KMS-11 (cell line): ENCODE data around the gene DNAJB1.
A peak's percentile ranks its signal among the peaks of the same experiment; 100 is the strongest.

Source experiments
- H2AFZ ChIP-seq: fragments of 200-600 bp; sonication (generic); 2 replicates; pipeline ENCODE4 v1.6.1; 2016; ENCODE audit warnings: antibody characterized with exemption, mixed run types, low read depth
- H3K27ac ChIP-seq: fragments of 200-600 bp; sonication (generic); 2 replicates; pipeline ENCODE4 v1.6.1; 2016; ENCODE audit warnings: mild to moderate bottlenecking, mixed run types
- H3K27me3 ChIP-seq: fragments of 200-600 bp; sonication (generic); 2 replicates; pipeline ENCODE4 v1.6.1; 2017; ENCODE audit warnings: mild to moderate bottlenecking, low read depth, mixed run types, moderate library complexity; ENCODE audit not compliant: insufficient read depth
- H3K36me3 ChIP-seq: fragments of 200-600 bp; sonication (generic); 2 replicates; pipeline ENCODE4 v1.6.1; 2017; ENCODE audit warnings: mild to moderate bottlenecking, mixed run types; ENCODE audit not compliant: insufficient read depth
- H3K4me1 ChIP-seq: fragments of 200-600 bp; sonication (generic); 2 replicates; pipeline ENCODE4 v1.6.1; 2016; ENCODE audit warnings: mild to moderate bottlenecking, low read depth, mixed run types; ENCODE audit not compliant: poor library complexity, severe bottlenecking
- H3K4me2 ChIP-seq: fragments of 200-600 bp; sonication (generic); 2 replicates; pipeline ENCODE4 v1.7.0; 2016; ENCODE audit warnings: mild to moderate bottlenecking, mixed run types
- H3K4me3 ChIP-seq: fragments of 200-600 bp; sonication (generic); IDR thresholded peaks from 2 replicates; pipeline ENCODE4 v1.6.1; 2017; ENCODE audit warnings: low read depth, low read length, mixed read lengths; ENCODE audit not compliant: insufficient read depth
- H3K79me2 ChIP-seq: fragments of 200-600 bp; sonication (generic); 2 replicates; pipeline ENCODE4 v1.6.1; 2016; ENCODE audit warnings: low read depth, mixed run types; ENCODE audit not compliant: insufficient read depth
- H3K9ac ChIP-seq: fragments of 200-600 bp; sonication (generic); 2 replicates; pipeline ENCODE4 v1.6.1; 2016; ENCODE audit warnings: mild to moderate bottlenecking, mixed run types
- H4K20me1 ChIP-seq: fragments of 200-600 bp; sonication (generic); 2 replicates; pipeline ENCODE4 v1.6.1; 2016; ENCODE audit warnings: mild to moderate bottlenecking, mixed run types; ENCODE audit not compliant: insufficient read depth
- TF ChIP-seq, protein P1 (sequence below): fragments of 200-600 bp; sonication (generic); conservative IDR thresholded peaks from 2 replicates; pipeline ENCODE4 v1.6.1; 2017; ENCODE audit warnings: low read depth, mild to moderate bottlenecking, antibody characterized with exemption, low read length, moderate library complexity, mixed read lengths

The DNAJB1 gene

DNA sequence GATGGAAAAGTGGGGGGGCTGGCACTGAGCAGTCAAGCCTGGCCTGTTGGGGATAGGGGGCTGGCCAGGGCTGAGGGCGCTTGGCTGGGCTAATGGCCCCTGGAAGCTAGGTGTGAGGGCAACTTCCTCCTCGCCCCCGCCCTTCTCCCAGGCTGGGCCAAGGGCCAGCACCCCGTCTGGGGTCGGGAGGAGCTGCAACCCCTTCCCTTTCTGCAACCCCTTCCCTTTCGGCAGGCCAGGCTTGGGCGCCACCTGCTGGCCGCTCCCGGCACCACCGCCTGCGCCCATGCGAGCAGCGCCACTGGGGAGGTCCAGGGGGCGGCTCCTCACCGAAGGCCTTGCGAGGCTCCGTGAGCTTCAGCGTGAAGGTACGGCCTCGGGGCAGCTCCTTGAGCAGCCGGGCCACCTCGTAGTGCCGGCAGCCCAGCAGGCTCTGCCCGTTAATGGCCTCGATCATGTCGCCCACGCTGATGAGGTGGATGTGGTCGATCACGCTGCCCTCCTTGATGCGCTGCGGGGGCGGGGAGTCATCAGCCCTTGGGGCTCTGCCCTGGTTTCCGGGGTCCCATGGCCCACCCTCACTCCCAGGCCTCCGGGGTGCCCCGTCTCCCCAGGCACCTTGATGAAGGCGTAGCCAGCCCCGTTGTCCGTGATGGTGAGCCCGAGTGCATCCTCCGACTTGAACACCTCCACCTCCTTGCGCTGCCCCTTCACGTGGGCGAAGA is 38.1 kb downstream of the DNAJB1 start:
- H3K27me3 ChIP-seq = no peaks in the 10 kb centered on the region
- H3K36me3 ChIP-seq = no peaks in the 10 kb centered on the region
- no peaks in the 10 kb centered on the region for H3K79me2 ChIP-seq
- no peaks in the 10 kb centered on the region for H3K4me1 ChIP-seq
- H3K4me2 ChIP-seq = no peak overlapping the region
- no peak overlapping the region for H3K9ac ChIP-seq
- TF ChIP-seq, protein P1, sequence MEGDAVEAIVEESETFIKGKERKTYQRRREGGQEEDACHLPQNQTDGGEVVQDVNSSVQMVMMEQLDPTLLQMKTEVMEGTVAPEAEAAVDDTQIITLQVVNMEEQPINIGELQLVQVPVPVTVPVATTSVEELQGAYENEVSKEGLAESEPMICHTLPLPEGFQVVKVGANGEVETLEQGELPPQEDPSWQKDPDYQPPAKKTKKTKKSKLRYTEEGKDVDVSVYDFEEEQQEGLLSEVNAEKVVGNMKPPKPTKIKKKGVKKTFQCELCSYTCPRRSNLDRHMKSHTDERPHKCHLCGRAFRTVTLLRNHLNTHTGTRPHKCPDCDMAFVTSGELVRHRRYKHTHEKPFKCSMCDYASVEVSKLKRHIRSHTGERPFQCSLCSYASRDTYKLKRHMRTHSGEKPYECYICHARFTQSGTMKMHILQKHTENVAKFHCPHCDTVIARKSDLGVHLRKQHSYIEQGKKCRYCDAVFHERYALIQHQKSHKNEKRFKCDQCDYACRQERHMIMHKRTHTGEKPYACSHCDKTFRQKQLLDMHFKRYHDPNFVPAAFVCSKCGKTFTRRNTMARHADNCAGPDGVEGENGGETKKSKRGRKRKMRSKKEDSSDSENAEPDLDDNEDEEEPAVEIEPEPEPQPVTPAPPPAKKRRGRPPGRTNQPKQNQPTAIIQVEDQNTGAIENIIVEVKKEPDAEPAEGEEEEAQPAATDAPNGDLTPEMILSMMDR = peak; percentile 68
- H3K4me3 ChIP-seq = no peak overlapping the region
- H2AFZ ChIP-seq = no peak overlapping the region
- no peaks in the 10 kb centered on the region for H4K20me1 ChIP-seq
- no peak overlapping the region for H3K27ac ChIP-seq

DNA sequence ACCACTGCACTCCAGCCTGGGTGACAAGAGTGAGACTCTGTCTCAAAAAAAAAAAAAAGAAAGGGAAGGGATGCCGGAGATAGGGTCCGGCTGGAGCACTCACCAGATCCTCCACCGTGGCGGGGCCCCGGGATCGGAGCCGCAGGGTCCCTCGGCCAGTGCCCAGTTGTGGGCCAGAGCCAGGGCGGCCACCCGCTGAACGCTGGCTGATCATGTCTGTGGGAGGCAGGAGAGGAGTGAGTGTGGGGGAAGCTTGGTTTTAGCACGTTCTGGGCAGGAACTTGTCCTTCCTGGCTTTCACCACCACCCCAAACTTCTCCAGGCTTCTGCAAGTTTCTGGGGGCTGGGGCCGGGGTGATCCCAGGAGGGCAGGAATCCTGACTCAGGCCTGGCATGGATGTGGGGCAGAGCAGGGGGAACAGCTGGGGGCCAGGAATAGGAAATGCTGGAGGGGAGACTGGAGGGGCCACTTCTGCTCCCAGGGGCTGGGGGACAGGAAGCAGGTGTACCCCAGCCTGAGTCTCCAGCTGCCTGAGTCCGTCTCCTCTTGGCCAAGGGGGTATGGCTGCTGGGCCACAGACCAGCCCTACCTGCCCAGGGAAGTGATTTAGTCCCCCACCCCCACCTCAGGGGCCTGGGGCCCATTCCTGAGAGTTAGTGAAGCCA is 38.8 kb downstream of the DNAJB1 start:
- Histone ChIP-seq H3K9ac (no peak overlapping the region), H2AFZ (no peak overlapping the region), H3K4me1 (no peaks in the 10 kb centered on the region), H4K20me1 (no peaks in the 10 kb centered on the region), H3K27me3 (no peaks in the 10 kb centered on the region), H3K27ac (no peak overlapping the region), H3K4me3 (no peak overlapping the region), H3K36me3 (no peaks in the 10 kb centered on the region), H3K79me2 (no peaks in the 10 kb centered on the region), H3K4me2 (no peak overlapping the region)
- TF ChIP-seq, protein P1 = no peak

DNA sequence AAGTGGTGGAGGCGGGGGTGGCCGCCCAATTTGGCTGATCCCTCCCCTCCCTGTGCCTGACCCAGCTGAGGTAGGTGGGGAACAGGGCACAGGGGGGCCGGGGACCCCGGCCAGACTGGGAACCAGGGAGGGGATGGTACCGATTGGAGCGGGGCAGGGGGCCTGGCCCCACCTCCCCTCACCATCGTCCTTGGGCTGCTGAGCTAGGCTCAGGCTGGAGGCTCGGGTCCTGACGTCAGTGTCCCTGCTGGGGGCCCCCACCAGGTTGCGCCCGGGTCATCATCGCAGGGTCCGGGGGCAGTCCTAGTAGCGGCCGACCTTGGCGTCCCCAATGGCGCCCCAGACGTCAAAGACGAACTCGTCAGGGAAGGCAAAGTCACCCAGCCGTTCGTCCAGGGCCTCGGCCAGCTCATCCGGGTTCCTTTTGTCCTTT is 40.1 kb downstream of the DNAJB1 start:
- Histone ChIP-seq H3K36me3 (no peaks in the 10 kb centered on the region), H3K4me2 (no peak overlapping the region), H3K4me3 (no peak overlapping the region), H4K20me1 (no peaks in the 10 kb centered on the region), H3K27me3 (no peaks in the 10 kb centered on the region), H3K4me1 (no peaks in the 10 kb centered on the region), H3K9ac (no peak overlapping the region), H2AFZ (no peak overlapping the region), H3K27ac (no peak overlapping the region), H3K79me2 (no peaks in the 10 kb centered on the region)
- TF ChIP-seq, protein P1 = no peak

DNA sequence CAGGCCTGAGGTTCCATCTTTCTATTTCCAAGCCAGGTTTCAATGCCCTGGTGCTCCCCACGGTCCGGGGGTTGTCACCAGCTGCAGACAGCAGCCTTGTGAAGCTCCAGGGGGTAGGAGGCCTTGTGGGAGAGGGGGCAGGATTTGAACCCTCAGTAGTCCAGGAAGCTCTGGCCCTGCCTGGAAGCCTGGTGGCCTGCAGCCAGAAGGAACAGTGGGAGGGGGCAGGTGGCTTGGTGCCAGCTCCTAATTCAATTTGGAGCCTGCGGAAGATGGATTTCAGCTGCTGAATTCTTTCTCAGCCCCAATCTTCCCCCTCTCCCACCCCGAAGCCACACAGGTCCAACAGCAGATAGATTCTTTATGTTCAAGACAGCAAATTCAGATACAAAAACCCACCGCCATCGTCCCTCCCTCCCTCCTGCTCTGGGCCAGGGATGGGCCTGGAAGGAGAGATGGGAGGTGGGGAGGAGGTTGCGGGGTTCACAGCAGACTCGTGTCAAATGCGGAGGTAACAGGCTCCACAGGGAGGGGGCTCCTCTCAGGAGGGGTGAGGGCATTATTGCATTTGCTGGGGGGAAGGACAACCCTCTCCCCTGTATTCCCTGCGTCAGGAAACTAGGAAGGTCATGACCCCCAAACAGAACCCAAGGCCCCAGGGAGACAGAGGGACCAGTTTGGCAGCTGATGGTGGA is 40.6 kb downstream of the DNAJB1 start:
- Histone ChIP-seq H3K4me1 (no peaks in the 10 kb centered on the region), H3K79me2 (no peaks in the 10 kb centered on the region), H3K9ac (no peak overlapping the region), H3K4me2 (no peak overlapping the region), H3K36me3 (no peaks in the 10 kb centered on the region), H4K20me1 (no peaks in the 10 kb centered on the region), H3K27me3 (no peaks in the 10 kb centered on the region), H2AFZ (no peak overlapping the region), H3K4me3 (no peak overlapping the region), H3K27ac (no peak overlapping the region)
- TF ChIP-seq, protein P1 = no peak
